Nephron (organoid): ENCODE measurements around the gene RERE.
"Not testable (repeated sequence)": the region's sequence is repeated elsewhere in the genome, so short reads cannot be mapped to it uniquely, and the experiment has no call there.

Experiments used
- H3K27ac Mint-ChIP-seq, 3 experiments: 2 replicates each; pipeline ENCODE4 v1.8.0; 2020; ENCODE audit warnings: mixed read lengths in 3 of 3, mild to moderate bottlenecking in 2 of 3, moderate library complexity in 1 of 3
- H3K27me3 Mint-ChIP-seq: 2 replicates; pipeline ENCODE4 v1.8.0; 2021; ENCODE audit warnings: low read depth, mild to moderate bottlenecking, moderate library complexity, mixed read lengths
- H3K36me3 Mint-ChIP-seq: 2 replicates; pipeline ENCODE4 v1.8.0; 2020; ENCODE audit warnings: low read depth, mixed read lengths
- H3K4me1 Mint-ChIP-seq: 2 replicates; pipeline ENCODE4 v1.8.0; 2020; ENCODE audit warnings: mixed read lengths
- H3K4me3 Mint-ChIP-seq, 3 experiments: 2 replicates each; pipeline ENCODE4 v1.8.0; 2020; ENCODE audit warnings: mild to moderate bottlenecking in 3 of 3, mixed read lengths in 3 of 3, moderate library complexity in 2 of 3
- H3K9me3 Mint-ChIP-seq: 2 replicates; pipeline ENCODE4 v1.8.0; 2020; ENCODE audit warnings: mixed read lengths
- TF ChIP-seq, protein P1 (sequence below), 3 experiments: fragments of 200-600 bp; sonication (generic); IDR thresholded peaks; one replicate each; pipeline ENCODE4 v1.5.0; 2021; ENCODE audit warnings: antibody characterized with exemption in 3 of 3; ENCODE audit not compliant: unreplicated experiment in 3 of 3

Gene RERE

DNA sequence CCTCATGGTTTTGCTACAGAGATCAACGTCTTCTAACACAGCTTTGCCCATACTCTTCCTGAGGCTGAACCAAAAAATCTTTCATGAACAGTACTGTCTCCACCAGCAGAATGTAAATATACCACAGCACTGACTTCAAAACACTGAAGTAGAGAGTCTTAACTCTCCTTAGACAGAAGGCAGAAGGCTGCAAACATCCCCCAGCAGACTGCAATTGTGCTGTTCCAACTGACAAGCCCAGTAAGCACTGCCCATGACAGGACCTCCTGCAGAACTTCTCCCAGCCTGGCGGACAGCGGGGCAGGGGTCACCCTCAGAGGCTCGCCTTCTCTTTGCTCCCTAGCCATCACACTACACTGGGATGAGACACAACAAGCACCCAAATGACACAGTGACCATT lies 218.7 kb downstream of the RERE start:
- Mint-ChIP-seq H3K9me3 (no peaks in the 10 kb centered on the region), H3K27me3 (no peaks in the 10 kb centered on the region), H3K4me1 (peaks cover 51% of the 10 kb centered on the region), H3K36me3 (peaks cover 18% of the 10 kb centered on the region), H3K4me3 (peak overlapping the region in 1 of 3 experiments; percentile 28), H3K27ac (peak overlapping the region; percentile 85 to 91 (median 89))
- TF ChIP-seq, protein P1, sequence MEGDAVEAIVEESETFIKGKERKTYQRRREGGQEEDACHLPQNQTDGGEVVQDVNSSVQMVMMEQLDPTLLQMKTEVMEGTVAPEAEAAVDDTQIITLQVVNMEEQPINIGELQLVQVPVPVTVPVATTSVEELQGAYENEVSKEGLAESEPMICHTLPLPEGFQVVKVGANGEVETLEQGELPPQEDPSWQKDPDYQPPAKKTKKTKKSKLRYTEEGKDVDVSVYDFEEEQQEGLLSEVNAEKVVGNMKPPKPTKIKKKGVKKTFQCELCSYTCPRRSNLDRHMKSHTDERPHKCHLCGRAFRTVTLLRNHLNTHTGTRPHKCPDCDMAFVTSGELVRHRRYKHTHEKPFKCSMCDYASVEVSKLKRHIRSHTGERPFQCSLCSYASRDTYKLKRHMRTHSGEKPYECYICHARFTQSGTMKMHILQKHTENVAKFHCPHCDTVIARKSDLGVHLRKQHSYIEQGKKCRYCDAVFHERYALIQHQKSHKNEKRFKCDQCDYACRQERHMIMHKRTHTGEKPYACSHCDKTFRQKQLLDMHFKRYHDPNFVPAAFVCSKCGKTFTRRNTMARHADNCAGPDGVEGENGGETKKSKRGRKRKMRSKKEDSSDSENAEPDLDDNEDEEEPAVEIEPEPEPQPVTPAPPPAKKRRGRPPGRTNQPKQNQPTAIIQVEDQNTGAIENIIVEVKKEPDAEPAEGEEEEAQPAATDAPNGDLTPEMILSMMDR (IDR thresholded peaks at IDR 0.05; ENCODE audit: unreplicated experiment in 3 of 3) = no peak

DNA sequence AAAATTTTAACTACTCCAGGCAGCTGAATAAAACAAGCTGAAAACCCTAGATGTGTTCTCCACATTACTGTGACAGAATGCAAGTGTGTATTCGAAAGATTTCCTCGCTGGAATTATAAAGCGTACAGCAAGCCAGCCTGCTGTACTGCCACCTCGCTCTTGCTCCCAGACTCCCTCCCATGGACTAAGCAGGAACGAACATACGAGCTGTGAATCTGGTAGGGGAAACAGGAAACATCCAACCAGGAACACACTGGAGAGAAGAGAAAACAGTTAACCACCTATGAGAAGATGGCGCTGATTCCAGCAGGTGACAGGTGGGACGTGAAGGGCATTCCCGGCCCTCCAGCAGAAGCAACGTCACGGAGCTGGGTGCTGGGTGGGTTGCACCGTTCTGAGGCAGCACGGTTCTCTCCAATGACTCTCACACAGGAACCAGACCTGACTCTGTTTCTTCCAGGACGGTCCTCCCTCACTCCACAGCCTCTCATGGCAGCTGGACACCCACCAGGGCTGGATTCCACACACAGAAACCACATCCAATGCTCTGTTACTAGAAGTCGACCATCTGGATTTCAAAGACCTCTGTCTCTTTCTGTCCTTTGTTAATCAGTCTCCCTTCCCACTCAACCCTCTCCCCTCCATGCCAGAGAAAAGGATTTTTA lies 219.2 kb downstream of the RERE start:
- no peaks in the 10 kb centered on the region for H3K9me3 Mint-ChIP-seq
- H3K4me3 Mint-ChIP-seq = peak overlapping the region in 1 of 3 experiments; percentile 28
- H3K4me1 Mint-ChIP-seq = peaks cover 51% of the 10 kb centered on the region
- no peaks in the 10 kb centered on the region for H3K27me3 Mint-ChIP-seq
- TF ChIP-seq, protein P1 (IDR thresholded peaks at IDR 0.05; ENCODE audit: unreplicated experiment in 3 of 3) = peak; percentile 26 to 54 (median 52)
- peak overlapping the region; percentile 85 to 91 (median 89) for H3K27ac Mint-ChIP-seq
- peaks cover 24% of the 10 kb centered on the region for H3K36me3 Mint-ChIP-seq

DNA sequence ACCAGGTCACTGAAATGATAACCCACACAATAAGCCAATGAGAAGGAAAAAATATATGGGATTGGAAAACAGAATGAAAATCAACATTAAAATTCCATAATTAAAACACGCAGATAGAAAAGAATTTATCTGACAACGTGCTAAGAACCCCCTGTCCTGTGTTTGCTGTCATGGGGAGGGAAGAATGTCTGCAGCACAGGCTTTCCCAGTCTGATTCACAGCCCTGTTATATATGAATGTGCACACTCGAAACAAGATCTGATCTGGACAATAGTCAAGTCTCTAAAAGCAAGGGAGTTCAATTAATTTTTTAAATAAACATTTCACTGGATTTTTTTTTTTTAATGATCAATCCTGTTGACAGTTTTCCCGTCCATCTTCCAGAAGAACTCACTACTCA lies 220.0 kb downstream of the RERE start:
- TF ChIP-seq, protein P1 (IDR thresholded peaks at IDR 0.05; ENCODE audit: unreplicated experiment in 3 of 3) = no peak
- H3K4me1 Mint-ChIP-seq = peaks cover 57% of the 10 kb centered on the region

DNA sequence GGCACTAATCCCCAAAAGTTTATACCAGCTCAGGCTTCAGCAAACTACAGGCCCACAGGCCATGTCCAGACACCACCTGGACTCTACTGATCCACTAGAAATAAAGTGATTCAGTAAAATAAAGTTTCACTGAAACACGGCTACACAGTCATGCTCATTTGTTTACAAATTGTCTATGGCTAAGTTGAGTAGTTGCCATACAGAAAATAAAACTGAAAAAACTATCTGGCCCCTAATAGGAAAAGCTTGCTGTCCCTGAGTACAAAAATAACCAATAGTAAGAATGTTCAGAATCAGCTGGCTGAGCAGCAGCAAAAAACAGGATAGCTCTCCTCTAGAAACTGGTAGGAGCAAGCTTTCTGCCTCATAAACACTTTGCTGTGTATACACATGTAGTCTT lies 221.5 kb downstream of the RERE start:
- H3K27me3 Mint-ChIP-seq = no peaks in the 10 kb centered on the region
- no peaks in the 10 kb centered on the region for H3K9me3 Mint-ChIP-seq
- H3K4me1 Mint-ChIP-seq = peaks cover 64% of the 10 kb centered on the region
- H3K36me3 Mint-ChIP-seq = peaks cover 15% of the 10 kb centered on the region
- no peak overlapping the region for H3K4me3 Mint-ChIP-seq
- TF ChIP-seq, protein P1 (IDR thresholded peaks at IDR 0.05; ENCODE audit: unreplicated experiment in 3 of 3) = no peak
- peak overlapping the region in 2 of 3 experiments; percentile 14 to 45 for H3K27ac Mint-ChIP-seq

More for the DNA sequence above, 220.0 kb downstream of the RERE start:
- Mint-ChIP-seq H3K36me3 (peaks cover 24% of the 10 kb centered on the region), H3K27me3 (no peaks in the 10 kb centered on the region), H3K4me3 (no peak overlapping the region), H3K9me3 (no peaks in the 10 kb centered on the region), H3K27ac (peak overlapping the region; percentile 85 to 91 (median 89))

DNA sequence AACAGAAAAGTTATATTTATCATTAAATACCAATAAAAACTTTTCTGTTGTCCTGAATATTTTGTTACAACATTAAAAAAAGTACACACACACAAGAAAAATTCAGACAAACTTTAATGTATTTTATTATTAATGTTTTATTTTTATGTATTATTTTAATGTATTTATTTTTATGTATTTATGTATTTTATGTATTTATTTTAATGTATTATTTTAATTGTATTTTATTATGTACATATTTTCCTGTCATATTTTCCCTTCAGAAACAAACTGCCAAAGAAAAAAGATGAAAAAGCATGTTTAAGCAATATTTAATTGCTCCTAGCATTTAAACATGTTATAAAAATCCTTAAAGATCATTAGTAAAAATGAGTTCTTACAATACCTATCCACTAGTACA lies 222.1 kb downstream of the RERE start:
- Mint-ChIP-seq H3K27ac (no peak overlapping the region), H3K4me3 (no peak overlapping the region), H3K9me3 (no peaks in the 10 kb centered on the region), H3K4me1 (peaks cover 69% of the 10 kb centered on the region), H3K36me3 (peaks cover 15% of the 10 kb centered on the region), H3K27me3 (no peaks in the 10 kb centered on the region)
- TF ChIP-seq, protein P1 (IDR thresholded peaks at IDR 0.05; ENCODE audit: unreplicated experiment in 3 of 3) = no peak

DNA sequence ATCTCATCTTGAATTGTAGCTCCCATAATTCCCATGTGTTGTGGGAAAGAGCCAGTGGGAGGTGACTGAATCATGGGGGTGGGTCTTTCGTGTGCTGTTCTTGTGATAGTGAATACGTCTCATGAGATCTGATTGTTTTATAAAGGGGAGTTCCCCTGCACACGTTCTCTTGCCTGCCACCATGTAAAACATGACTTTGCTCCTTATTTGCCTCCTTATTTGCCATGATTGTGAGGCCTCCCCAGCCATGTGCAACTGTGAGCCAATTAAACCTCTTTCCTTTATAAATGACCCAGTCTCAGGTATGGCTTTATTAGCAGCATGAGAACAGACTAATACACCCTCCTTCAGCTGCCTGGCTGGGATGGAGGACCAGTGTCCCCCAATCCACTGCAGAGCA lies 224.1 kb downstream of the RERE start:
- not testable (repeated sequence) for H3K4me3 Mint-ChIP-seq, H3K27ac Mint-ChIP-seq, H3K9me3 Mint-ChIP-seq, H3K27me3 Mint-ChIP-seq
- peaks cover 15% of the 10 kb centered on the region for H3K36me3 Mint-ChIP-seq
- peaks cover 63% of the 10 kb centered on the region for H3K4me1 Mint-ChIP-seq
